PC-9 (cell line): ENCODE data around the gene PPP1R15B. TPM values are rescaled to one million over a fixed set of nuclear protein-coding genes. Genes with fewer than 3 reads are reported as not detected.

Experiments
- BruUV-seq: library from RNA; stranded (reverse); fragments of 400-500 nt; replicated peaks from 2 replicates; lab custom pipeline; 2021; lab: Mats Ljungman, UMichigan
- CTCF ChIA-PET: fragments of 300-600 bp; sonication (Branson Sonifier 250); formaldehyde crosslinking; loops from one replicate; lab custom pipeline; 2022; ENCODE audit warnings: antibody characterized with exemption; lab: Charles Lee
- POLR2A ChIA-PET: fragments of 300-600 bp; sonication (Branson Sonifier 250); formaldehyde crosslinking; loops from one replicate; lab custom pipeline; 2022; ENCODE audit warnings: antibody characterized with exemption; ENCODE audit not compliant: unreplicated experiment; lab: Charles Lee
- DNase-seq, 2 experiments: peaks; one replicate each; pipeline versions ENCODE4 v3.0.0 to v3.0.0-alpha.2; 2015 to 2022; ENCODE audit warnings: mixed read lengths in 1 of 2
- H2AFZ ChIP-seq: fragments of 200-600 bp; sonication (generic); 2 replicates; pipeline ENCODE4 v1.8.1; 2017; ENCODE audit warnings: antibody characterized with exemption
- H3F3A ChIP-seq: fragments of 200-600 bp; sonication (generic); 2 replicates; pipeline ENCODE4 v1.8.1; 2017; ENCODE audit warnings: antibody characterized with exemption, mild to moderate bottlenecking, low read depth; ENCODE audit not compliant: insufficient read depth
- H3K27ac ChIP-seq: fragments of 200-600 bp; sonication (generic); 2 replicates; pipeline ENCODE4 v1.6.1; 2016; ENCODE audit warnings: mixed run types
- H3K27me3 ChIP-seq: fragments of 200-600 bp; sonication (generic); 2 replicates; pipeline ENCODE4 v1.6.1; 2016; ENCODE audit warnings: low read depth, mixed run types; ENCODE audit not compliant: insufficient read depth
- H3K36me3 ChIP-seq: fragments of 200-600 bp; sonication (generic); 2 replicates; pipeline ENCODE4 v1.6.1; 2016; ENCODE audit warnings: low read depth, mixed run types
- H3K4me1 ChIP-seq: fragments of 200-600 bp; sonication (generic); replicated peaks from 2 replicates; pipeline ENCODE4 v1.6.1; 2016; ENCODE audit warnings: mixed run types; ENCODE audit not compliant: insufficient read depth
- H3K4me2 ChIP-seq: fragments of 200-600 bp; sonication (generic); 2 replicates; pipeline ENCODE4 v1.6.1; 2017; ENCODE audit warnings: mixed run types
- H3K4me3 ChIP-seq: fragments of 200-600 bp; sonication (generic); 2 replicates; pipeline ENCODE4 v1.6.1; 2016; ENCODE audit warnings: mixed run types
- H3K79me2 ChIP-seq: fragments of 200-600 bp; sonication (generic); 2 replicates; pipeline ENCODE4 v1.6.1; 2017; ENCODE audit warnings: low read depth, mixed run types
- H3K9me2 ChIP-seq: fragments of 200-600 bp; sonication (generic); 2 replicates; pipeline ENCODE4 v1.8.1; 2017; ENCODE audit warnings: mild to moderate bottlenecking; ENCODE audit not compliant: insufficient read depth
- H3K9me3 ChIP-seq: fragments of 200-600 bp; sonication (generic); 2 replicates; pipeline ENCODE4 v1.8.1; 2016; ENCODE audit warnings: low read depth; ENCODE audit not compliant: insufficient read depth
- H4K20me1 ChIP-seq: fragments of 200-600 bp; sonication (generic); 2 replicates; pipeline ENCODE4 v1.8.1; 2017; ENCODE audit not compliant: insufficient read depth
- CTCF ChIP-seq: fragments of 200-600 bp; sonication (generic); conservative IDR thresholded peaks from 2 replicates; pipeline ENCODE4 v1.6.1; 2017; ENCODE audit warnings: mixed run types, antibody characterized with exemption, mild to moderate bottlenecking, moderate library complexity
- EZH2 ChIP-seq: fragments of 200-600 bp; sonication (generic); IDR thresholded peaks from 2 replicates; pipeline ENCODE4 v1.8.0; 2017; ENCODE audit warnings: antibody characterized with exemption, low read depth
- intact Hi-C: fragments of 100-400 bp; cut with micrococcal nuclease; formaldehyde crosslinking; loops from one replicate; pipeline ENCODE4 v1.10.0; 2022; ENCODE audit not compliant: unreplicated experiment
- total RNA-seq: library from RNA; stranded (reverse); gene quantifications from 2 replicates; pipeline ENCODE4 v1.2.3, GENCODE V29; 2021

PPP1R15B gene
- total RNA-seq, 1 experiment from 2014 or later, result 40.9 TPM

- TF ChIP-seq CTCF, result no peak
- TF ChIP-seq EZH2, result no peak
- peak overlapping the region; percentile 13; the same call in 1 of the 2 replicates for H3K4me3 ChIP-seq
- peak overlapping the region; percentile 89 for H3K27ac ChIP-seq
- no peaks in the 10 kb centered on the region for H3K9me2 ChIP-seq
- H4K20me1 ChIP-seq, result no peaks in the 10 kb centered on the region
- peaks cover 84% of the 10 kb centered on the region for H3F3A ChIP-seq
- no TSS peak for BruUV-seq
- ChIA-PET CTCF (interaction anchor here (0.7 to 1.9 kb wide), 9 partner anchors 9 to 369 kb away, joined by 3 to 8 read pairs (median 3); partner anchors contain the start of genes GOLT1A and PIK3C2B), POLR2A (interaction anchor here (0.6 to 1.4 kb wide), 7 partner anchors 12 to 69 kb away, joined by 3 to 24 read pairs (median 4); no protein-coding TSS in a partner anchor)
- H3K9me3 ChIP-seq, result no peaks in the 10 kb centered on the region
- H3K79me2 ChIP-seq, result peaks cover 53% of the 10 kb centered on the region
- H3K4me1 ChIP-seq, result peaks cover 90% of the 10 kb centered on the region
- no peak overlapping the region for H2AFZ ChIP-seq
- DNase-seq, result peak; percentile 77 to 99
- peaks cover 61% of the 10 kb centered on the region for H3K36me3 ChIP-seq
- H3K4me2 ChIP-seq, result peak overlapping the region; percentile 74
- intact Hi-C loops, result loop anchor here (1.0 to 5.0 kb wide), 4 partner anchors 10 to 369 kb away; partner anchors contain the start of gene PIK3C2B
- no peaks in the 10 kb centered on the region for H3K27me3 ChIP-seq
These were observed 27.0 kb upstream of the PPP1R15B start for GRCh38 chr1:204438628-204439027.

GRCh38 chr1:204437796-204438570 lies 26.4 kb upstream of the PPP1R15B start:
- Histone ChIP-seq H3K27me3 (no peaks in the 10 kb centered on the region), H3K79me2 (peaks cover 53% of the 10 kb centered on the region), H3K27ac (peak overlapping the region; percentile 89), H3K36me3 (peaks cover 67% of the 10 kb centered on the region), H3K9me3 (no peaks in the 10 kb centered on the region), H3K9me2 (no peaks in the 10 kb centered on the region), H4K20me1 (no peaks in the 10 kb centered on the region), H3F3A (peaks cover 85% of the 10 kb centered on the region), H2AFZ (no peak overlapping the region), H3K4me1 (peaks cover 85% of the 10 kb centered on the region), H3K4me2 (peak overlapping the region; percentile 74), H3K4me3 (peak overlapping the region; percentile 13; the same call in 1 of the 2 replicates)
- CTCF ChIA-PET, result interaction anchor here (0.6 to 1.9 kb wide), 7 partner anchors 9 to 224 kb away, joined by 3 to 8 read pairs (median 4); partner anchors contain the start of genes GOLT1A and PIK3C2B
- POLR2A ChIA-PET, result interaction anchor here (0.5 to 1.4 kb wide), 7 partner anchors 13 to 70 kb away, joined by 3 to 24 read pairs (median 4); no protein-coding TSS in a partner anchor
- BruUV-seq, result TSS peak; percentile 17
- DNase-seq, result peak in 1 of 2 experiments; percentile 73
- no peak for TF ChIP-seq CTCF
- no peak for TF ChIP-seq EZH2
- intact Hi-C loops, result loop anchor here (1.0 to 5.0 kb wide), 4 partner anchors 10 to 369 kb away; partner anchors contain the start of gene PIK3C2B

- Histone ChIP-seq H2AFZ (no peak overlapping the region), H3K36me3 (peaks cover 53% of the 10 kb centered on the region), H3F3A (peaks cover 90% of the 10 kb centered on the region), H3K79me2 (peaks cover 39% of the 10 kb centered on the region), H3K27ac (peak overlapping the region; percentile 83), H3K9me2 (no peaks in the 10 kb centered on the region), H3K4me2 (peak overlapping the region; percentile 48), H3K9me3 (no peaks in the 10 kb centered on the region), H3K27me3 (no peaks in the 10 kb centered on the region), H3K4me3 (no peak overlapping the region), H3K4me1 (peaks cover 75% of the 10 kb centered on the region), H4K20me1 (no peaks in the 10 kb centered on the region)
- POLR2A ChIA-PET, result no interaction called here
- intact Hi-C loops, result loop anchor here (5.0 kb wide), 1 partner anchor 371 kb away; no protein-coding TSS in a partner anchor
- DNase-seq, result no peak
- BruUV-seq, result no TSS peak
- TF ChIP-seq CTCF (no peak), EZH2 (no peak)
- CTCF ChIA-PET, result no interaction called here
These were observed 24.3 kb upstream of the PPP1R15B start for GRCh38 chr1:204435872-204436271.
